AG04449 (cell line): Measurements from ENCODE around the gene SPEM1.

ENCODE experiments used
- CTCF ChIA-PET: fragments of 350-600 bp; formaldehyde crosslinking; extraction: SDS; loops from one replicate; lab custom pipeline; 2021; ENCODE audit warnings: antibody characterized with exemption; lab: Yijun Ruan, JAX
- POLR2A ChIA-PET: fragments of 400-600, 350-600 bp; formaldehyde crosslinking; extraction: SDS; loops from one replicate; lab custom pipeline; 2020; ENCODE audit warnings: antibody characterized with exemption, inconsistent platforms; lab: Yijun Ruan, JAX
- DNase-seq: peaks from one replicate; pipeline ENCODE4 v3.0.0-alpha.2; 2010; ENCODE audit warnings: low read depth, low spot score
- H3K4me3 ChIP-seq: 2 replicates; pipeline ENCODE4 v1.5.1; 2011; ENCODE audit warnings: low read depth, mild to moderate bottlenecking, control low read depth, low read length
- TF ChIP-seq, protein P1 (sequence below): IDR thresholded peaks from one replicate; pipeline ENCODE4 v1.5.1; 2011; ENCODE audit warnings: mild to moderate bottlenecking, moderate library complexity, low read length, control low read depth, inconsistent platforms; ENCODE audit not compliant: insufficient read depth; ENCODE audit errors: missing control alignments

SPEM1 gene

DNA sequence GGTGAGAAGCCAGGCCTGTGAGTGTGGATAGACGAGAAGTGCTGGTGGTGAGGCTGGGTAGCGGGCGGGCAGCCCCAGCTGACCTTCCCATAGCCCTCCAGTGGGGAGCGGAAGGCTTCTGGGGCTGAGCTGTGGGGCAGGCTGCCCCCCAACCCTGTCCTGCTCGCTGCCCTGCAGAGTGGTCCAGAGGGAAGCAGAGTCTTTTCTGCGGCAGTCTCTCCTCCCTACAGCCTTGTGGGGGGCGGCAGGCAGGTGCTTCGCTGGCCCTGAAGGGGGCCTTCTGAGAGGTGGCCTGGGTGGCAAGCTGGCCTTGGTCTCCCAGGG, 8.7 kb upstream of the SPEM1 start:
- no peak overlapping the region for H3K4me3 ChIP-seq
- POLR2A ChIA-PET: no interaction called here
- TF ChIP-seq, protein P1, sequence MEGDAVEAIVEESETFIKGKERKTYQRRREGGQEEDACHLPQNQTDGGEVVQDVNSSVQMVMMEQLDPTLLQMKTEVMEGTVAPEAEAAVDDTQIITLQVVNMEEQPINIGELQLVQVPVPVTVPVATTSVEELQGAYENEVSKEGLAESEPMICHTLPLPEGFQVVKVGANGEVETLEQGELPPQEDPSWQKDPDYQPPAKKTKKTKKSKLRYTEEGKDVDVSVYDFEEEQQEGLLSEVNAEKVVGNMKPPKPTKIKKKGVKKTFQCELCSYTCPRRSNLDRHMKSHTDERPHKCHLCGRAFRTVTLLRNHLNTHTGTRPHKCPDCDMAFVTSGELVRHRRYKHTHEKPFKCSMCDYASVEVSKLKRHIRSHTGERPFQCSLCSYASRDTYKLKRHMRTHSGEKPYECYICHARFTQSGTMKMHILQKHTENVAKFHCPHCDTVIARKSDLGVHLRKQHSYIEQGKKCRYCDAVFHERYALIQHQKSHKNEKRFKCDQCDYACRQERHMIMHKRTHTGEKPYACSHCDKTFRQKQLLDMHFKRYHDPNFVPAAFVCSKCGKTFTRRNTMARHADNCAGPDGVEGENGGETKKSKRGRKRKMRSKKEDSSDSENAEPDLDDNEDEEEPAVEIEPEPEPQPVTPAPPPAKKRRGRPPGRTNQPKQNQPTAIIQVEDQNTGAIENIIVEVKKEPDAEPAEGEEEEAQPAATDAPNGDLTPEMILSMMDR: no peak
- CTCF ChIA-PET: interaction anchor here (0.6 to 0.8 kb wide), 2 partner anchors 12 to 17 kb away, joined by 3 to 4 read pairs; no protein-coding TSS in a partner anchor
- no peak for DNase-seq

DNA sequence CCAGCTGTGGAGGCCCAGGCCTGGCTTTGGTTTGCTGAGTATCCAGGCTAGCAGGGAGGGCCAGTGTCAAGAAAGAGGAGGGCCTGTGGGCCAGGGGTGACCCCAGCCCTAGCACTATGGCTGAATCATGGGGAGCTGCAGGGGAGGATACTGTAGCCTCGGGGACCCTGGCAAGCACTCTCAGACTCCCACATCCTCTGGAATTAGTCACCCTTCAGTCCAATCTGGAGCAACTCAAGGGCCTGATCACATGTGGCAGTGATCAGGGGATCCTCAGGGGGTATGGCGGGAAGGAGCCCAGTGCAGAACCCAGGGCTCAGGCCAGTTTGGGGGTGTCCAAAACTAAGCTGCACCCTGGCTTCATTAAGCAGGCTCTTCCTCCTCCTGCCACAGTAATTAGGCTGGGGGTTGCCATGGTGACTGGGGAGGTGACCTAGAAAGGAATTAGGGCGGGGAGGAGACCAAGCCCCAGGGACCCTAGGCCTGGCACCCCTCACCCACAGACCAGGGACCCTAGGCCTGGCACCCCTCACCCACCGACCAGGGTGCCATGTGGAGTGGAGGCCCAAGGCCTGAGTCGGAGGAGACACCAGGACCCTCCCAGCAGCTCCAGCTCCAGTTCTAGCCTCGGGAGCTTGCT, 6.7 kb upstream of the SPEM1 start:
- CTCF ChIA-PET: interaction anchor here (0.8 to 1.9 kb wide), 6 partner anchors 9 to 147 kb away, joined by 3 to 5 read pairs (median 3); no protein-coding TSS in a partner anchor
- DNase-seq: no peak
- POLR2A ChIA-PET: interaction anchor here (1.5 to 1.9 kb wide), 2 partner anchors 9 to 23 kb away, joined by 4 to 11 read pairs; partner anchors contain the start of gene TMEM256
- TF ChIP-seq, protein P1: no peak
- no peak overlapping the region for H3K4me3 ChIP-seq

DNA sequence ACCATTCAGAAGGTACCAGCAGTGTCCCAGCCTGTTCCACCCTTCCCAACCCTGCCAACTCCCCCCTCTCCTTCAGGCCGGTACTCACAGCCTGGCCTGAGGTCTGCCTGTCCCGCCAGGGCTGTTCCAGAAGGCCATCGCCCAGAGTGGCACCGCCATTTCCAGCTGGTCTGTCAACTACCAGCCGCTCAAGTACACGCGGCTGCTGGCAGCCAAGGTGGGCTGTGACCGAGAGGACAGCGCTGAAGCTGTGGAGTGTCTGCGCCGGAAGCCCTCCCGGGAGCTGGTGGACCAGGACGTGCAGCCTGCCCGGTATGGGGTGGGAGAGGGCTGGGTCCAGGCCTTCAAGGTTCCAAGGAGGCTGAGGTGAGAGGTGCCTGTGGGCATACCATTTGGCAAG, 5.3 kb upstream of the SPEM1 start:
- POLR2A ChIA-PET: no interaction called here
- no peak overlapping the region for H3K4me3 ChIP-seq
- TF ChIP-seq, protein P1: no peak
- DNase-seq: no peak
- CTCF ChIA-PET: interaction anchor here (1.9 kb wide), 1 partner anchor 22 kb away, joined by 5 read pairs; no protein-coding TSS in a partner anchor

DNA sequence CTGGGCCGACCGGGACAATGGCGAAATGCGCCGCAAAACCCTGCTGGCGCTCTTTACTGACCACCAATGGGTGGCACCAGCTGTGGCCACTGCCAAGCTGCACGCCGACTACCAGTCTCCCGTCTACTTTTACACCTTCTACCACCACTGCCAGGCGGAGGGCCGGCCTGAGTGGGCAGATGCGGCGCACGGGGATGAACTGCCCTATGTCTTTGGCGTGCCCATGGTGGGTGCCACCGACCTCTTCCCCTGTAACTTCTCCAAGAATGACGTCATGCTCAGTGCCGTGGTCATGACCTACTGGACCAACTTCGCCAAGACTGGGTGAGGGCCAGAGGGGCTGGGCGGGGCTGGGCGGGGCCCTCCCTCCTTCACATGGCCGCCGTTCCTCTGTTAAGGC, 4.3 kb upstream of the SPEM1 start:
- DNase-seq: no peak
- POLR2A ChIA-PET: no interaction called here
- H3K4me3 ChIP-seq: no peak overlapping the region
- CTCF ChIA-PET: no interaction called here
- TF ChIP-seq, protein P1: no peak

DNA sequence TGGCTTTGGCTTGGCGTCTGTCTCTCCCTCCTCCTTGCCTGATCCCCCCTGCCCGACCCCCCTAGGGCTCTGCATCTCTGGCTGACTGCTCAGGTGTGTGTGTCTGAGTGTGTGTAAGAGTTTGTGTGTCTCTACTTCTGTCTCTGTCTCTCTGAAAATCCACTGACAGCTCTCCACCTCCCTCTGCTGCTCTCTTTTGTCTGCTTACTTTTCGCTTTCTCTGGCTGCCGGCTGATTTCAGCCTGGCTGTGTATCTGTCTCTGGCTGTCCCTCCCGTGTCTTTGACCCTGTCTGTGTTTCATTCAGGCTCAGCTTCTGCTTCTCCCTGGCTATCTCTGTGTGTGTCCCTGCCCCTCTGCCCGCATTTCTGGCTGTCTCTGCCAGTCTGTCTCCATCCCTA, 3.8 kb upstream of the SPEM1 start:
- CTCF ChIA-PET: no interaction called here
- no peak for DNase-seq
- TF ChIP-seq, protein P1: no peak
- POLR2A ChIA-PET: no interaction called here
- no peak overlapping the region for H3K4me3 ChIP-seq

DNA sequence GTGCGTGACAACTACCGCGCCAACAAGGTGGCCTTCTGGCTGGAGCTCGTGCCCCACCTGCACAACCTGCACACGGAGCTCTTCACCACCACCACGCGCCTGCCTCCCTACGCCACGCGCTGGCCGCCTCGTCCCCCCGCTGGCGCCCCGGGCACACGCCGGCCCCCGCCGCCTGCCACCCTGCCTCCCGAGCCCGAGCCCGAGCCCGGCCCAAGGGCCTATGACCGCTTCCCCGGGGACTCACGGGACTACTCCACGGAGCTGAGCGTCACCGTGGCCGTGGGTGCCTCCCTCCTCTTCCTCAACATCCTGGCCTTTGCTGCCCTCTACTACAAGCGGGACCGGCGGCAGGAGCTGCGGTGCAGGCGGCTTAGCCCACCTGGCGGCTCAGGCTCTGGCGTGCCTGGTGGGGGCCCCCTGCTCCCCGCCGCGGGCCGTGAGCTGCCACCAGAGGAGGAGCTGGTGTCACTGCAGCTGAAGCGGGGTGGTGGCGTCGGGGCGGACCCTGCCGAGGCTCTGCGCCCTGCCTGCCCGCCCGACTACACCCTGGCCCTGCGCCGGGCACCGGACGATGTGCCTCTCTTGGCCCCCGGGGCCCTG, 3.0 kb upstream of the SPEM1 start:
- H3K4me3 ChIP-seq: no peak overlapping the region
- POLR2A ChIA-PET: interaction anchor here (0.7 kb wide), 1 partner anchor 13 kb away, joined by 4 read pairs; the partner anchor contains the start of gene TMEM256
- no peak for DNase-seq
- CTCF ChIA-PET: no interaction called here
- TF ChIP-seq, protein P1: no peak
